DND-41 (cell line): ENCODE data around the gene NEURL1B.

Source experiments
- ATAC-seq: fragments of 200-7000 bp; cut with Tn5 transposase; 3 replicates; pipeline ENCODE4 v1.9.1; 2021; ENCODE audit warnings: low read depth; ENCODE audit not compliant: insufficient read depth
- DNase-seq: peaks from one replicate; pipeline ENCODE4 v3.0.0-alpha.2; 2020
- H2AFZ ChIP-seq: 2 replicates; pipeline ENCODE4 v1.6.0; 2012; ENCODE audit warnings: low read depth, low read length
- H3K27ac ChIP-seq: 2 replicates; pipeline ENCODE4 v1.5.1; 2012; ENCODE audit warnings: low read length, inconsistent platforms
- H3K27me3 ChIP-seq: fragments of 200-600 bp; sonication (generic); 2 replicates; pipeline ENCODE4 v1.6.0; 2012; ENCODE audit warnings: low read length, mild to moderate bottlenecking, inconsistent platforms; ENCODE audit not compliant: insufficient read depth, poor library complexity
- H3K36me3 ChIP-seq: 2 replicates; pipeline ENCODE4 v1.5.1; 2012; ENCODE audit warnings: low read length, inconsistent platforms; ENCODE audit not compliant: insufficient read depth
- H3K4me1 ChIP-seq: 2 replicates; pipeline ENCODE4 v1.5.1; 2012; ENCODE audit warnings: mild to moderate bottlenecking, low read length; ENCODE audit not compliant: insufficient read depth
- H3K4me2 ChIP-seq: 2 replicates; pipeline ENCODE4 v1.6.0; 2012; ENCODE audit warnings: mild to moderate bottlenecking, moderate library complexity, low read length, inconsistent platforms; ENCODE audit not compliant: insufficient read depth
- H3K4me3 ChIP-seq, 2 experiments: fragments of 200-600 bp in 1 of 2; shearing (Covaris generic) in 1 of 2; 2 replicates each; pipeline ENCODE4 v1.5.1; 2012 to 2016; ENCODE audit warnings: inconsistent platforms in 2 of 2, low read length in 2 of 2, mild to moderate bottlenecking in 2 of 2, low read depth in 1 of 2, moderate library complexity in 1 of 2
- H3K79me2 ChIP-seq: 2 replicates; pipeline ENCODE4 v1.6.0; 2012; ENCODE audit warnings: low read length, inconsistent platforms; ENCODE audit not compliant: insufficient read depth
- H3K9ac ChIP-seq: 2 replicates; pipeline ENCODE4 v1.6.0; 2012; ENCODE audit warnings: low read depth, mild to moderate bottlenecking, inconsistent platforms, low read length, moderate library complexity
- H3K9me3 ChIP-seq: 2 replicates; pipeline ENCODE4 v1.5.1; 2012; ENCODE audit warnings: low read length, moderate library complexity, mild to moderate bottlenecking, inconsistent platforms; ENCODE audit not compliant: insufficient read depth, severe bottlenecking
- H4K20me1 ChIP-seq: 2 replicates; pipeline ENCODE4 v1.6.0; 2012; ENCODE audit warnings: low read length; ENCODE audit not compliant: insufficient read depth
- CTCF ChIP-seq: IDR thresholded peaks from 2 replicates; pipeline ENCODE4 v1.5.1; 2012; ENCODE audit warnings: borderline replicate concordance, low read length, moderate library complexity, mild to moderate bottlenecking; ENCODE audit not compliant: poor library complexity, severe bottlenecking; ENCODE audit errors: extremely low read depth
- EZH2 ChIP-seq: IDR thresholded peaks from 3 replicates; pipeline ENCODE4 v1.6.1; 2012; ENCODE audit warnings: borderline replicate concordance, low read depth, mild to moderate bottlenecking, moderate library complexity, low read length, inconsistent platforms; ENCODE audit not compliant: severe bottlenecking

NEURL1B gene

DNA sequence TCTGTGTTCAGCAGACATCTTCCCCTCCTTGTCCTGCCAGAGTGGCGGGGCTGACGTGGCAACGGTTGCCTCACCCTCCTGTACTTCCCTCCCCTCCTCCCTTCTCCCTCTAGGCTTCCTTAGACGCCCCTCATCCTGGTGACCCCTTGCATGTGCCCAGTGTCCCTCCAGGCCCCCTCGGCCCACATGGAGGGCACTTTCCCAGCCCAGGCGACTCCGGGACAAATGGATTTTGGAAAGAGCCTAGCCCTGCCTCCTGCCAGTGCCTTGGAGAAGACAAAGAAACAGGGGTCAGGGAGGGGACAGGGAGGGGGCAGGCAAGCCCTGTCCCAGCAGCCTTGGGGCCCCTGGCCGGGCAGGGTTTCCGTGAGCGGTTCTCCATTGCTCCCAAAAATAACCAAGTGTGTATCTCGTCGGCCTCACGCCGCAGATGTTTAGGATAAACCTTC lies 38.3 kb upstream of the NEURL1B start:
- ATAC-seq (no peak), DNase-seq (no peak)
- H3K4me1 ChIP-seq: no peaks in the 10 kb centered on the region
- H3K79me2 ChIP-seq: no peaks in the 10 kb centered on the region
- no peaks in the 10 kb centered on the region for H4K20me1 ChIP-seq
- TF ChIP-seq EZH2 (no peak), CTCF (no peak)
- no peaks in the 10 kb centered on the region for H3K36me3 ChIP-seq
- no peak overlapping the region for H2AFZ ChIP-seq
- no peak overlapping the region for H3K4me3 ChIP-seq
- H3K27me3 ChIP-seq: no peaks in the 10 kb centered on the region
- no peak overlapping the region for H3K4me2 ChIP-seq
- no peak overlapping the region for H3K9ac ChIP-seq
- no peaks in the 10 kb centered on the region for H3K9me3 ChIP-seq
- no peak overlapping the region for H3K27ac ChIP-seq

GRCh38 chr5:172603251-172603806 lies 37.7 kb upstream of the NEURL1B start:
- Histone ChIP-seq H2AFZ (no peak overlapping the region), H3K4me2 (no peak overlapping the region), H3K79me2 (no peaks in the 10 kb centered on the region), H3K9ac (no peak overlapping the region), H3K9me3 (no peaks in the 10 kb centered on the region), H3K27ac (no peak overlapping the region), H3K27me3 (no peaks in the 10 kb centered on the region), H4K20me1 (no peaks in the 10 kb centered on the region), H3K4me3 (no peak overlapping the region), H3K36me3 (no peaks in the 10 kb centered on the region), H3K4me1 (no peaks in the 10 kb centered on the region)
- DNase-seq (no peak), ATAC-seq (no peak)
- TF ChIP-seq EZH2: no peak
- TF ChIP-seq CTCF: no peak

- Histone ChIP-seq H3K4me1 (no peaks in the 10 kb centered on the region), H3K4me3 (no peak overlapping the region), H3K27me3 (no peaks in the 10 kb centered on the region), H3K9ac (no peak overlapping the region), H3K36me3 (no peaks in the 10 kb centered on the region), H2AFZ (no peak overlapping the region), H3K79me2 (no peaks in the 10 kb centered on the region), H3K9me3 (no peaks in the 10 kb centered on the region), H3K27ac (no peak overlapping the region), H3K4me2 (no peak overlapping the region), H4K20me1 (no peaks in the 10 kb centered on the region)
- ATAC-seq (no peak), DNase-seq (no peak)
- no peak for TF ChIP-seq CTCF
- no peak for TF ChIP-seq EZH2
Measured at GRCh38 chr5:172605466-172605865, 35.6 kb upstream of the NEURL1B start.
